ENCODE results near the gene EDC4. TPM values are rescaled to one million over a fixed set of nuclear protein-coding genes. Genes with fewer than 3 reads are reported as not detected.
A peak's percentile ranks its signal among the peaks of the same experiment; 100 is the strongest.

The EDC4 gene
- total and polyA plus RNA-seq, 2 of the 8 experiments (the other 6 are each of a cell fraction or from before 2014, with no cell fraction given): 58.5 to 72.7 TPM

DNA sequence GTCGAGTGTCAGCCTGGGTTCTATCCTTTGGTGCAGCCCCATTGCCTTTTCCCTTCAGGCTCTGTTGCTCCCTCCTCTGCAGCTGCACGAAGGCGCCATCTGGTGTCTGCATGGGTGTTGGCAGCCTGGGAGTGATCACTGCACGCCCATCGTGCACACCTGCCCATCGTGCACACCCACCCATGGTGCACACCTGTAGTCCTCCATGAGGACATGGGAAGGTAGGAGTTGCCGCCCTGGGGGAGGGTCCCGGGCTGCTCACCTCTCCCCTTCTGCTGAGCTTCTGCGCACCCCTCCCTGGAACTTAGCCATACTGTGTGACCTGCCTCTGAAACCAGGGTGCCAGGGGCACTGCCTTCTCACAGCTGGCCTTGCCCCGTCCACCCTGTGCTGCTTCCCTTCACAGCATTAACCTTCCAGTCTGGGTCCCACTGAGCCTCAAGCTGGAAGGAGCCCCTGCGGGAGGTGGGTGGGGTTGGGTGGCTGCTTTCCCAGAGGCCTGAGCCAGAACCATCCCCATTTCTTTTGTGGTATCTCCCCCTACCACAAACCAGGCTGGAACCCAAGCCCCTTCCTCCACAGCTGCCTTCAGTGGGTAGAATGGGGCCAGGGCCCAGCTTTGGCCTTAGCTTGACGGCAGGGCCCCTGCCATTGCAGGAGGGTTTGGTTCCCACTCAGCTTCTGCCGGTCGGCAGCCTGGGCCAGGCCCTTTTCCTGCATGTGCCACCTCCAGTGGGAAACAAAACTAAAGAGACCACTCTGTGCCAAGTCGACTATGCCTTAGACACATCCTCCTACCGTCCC is 55.9 kb downstream of the EDC4 start (continued):
- TF ChIP-seq, protein P1, sequence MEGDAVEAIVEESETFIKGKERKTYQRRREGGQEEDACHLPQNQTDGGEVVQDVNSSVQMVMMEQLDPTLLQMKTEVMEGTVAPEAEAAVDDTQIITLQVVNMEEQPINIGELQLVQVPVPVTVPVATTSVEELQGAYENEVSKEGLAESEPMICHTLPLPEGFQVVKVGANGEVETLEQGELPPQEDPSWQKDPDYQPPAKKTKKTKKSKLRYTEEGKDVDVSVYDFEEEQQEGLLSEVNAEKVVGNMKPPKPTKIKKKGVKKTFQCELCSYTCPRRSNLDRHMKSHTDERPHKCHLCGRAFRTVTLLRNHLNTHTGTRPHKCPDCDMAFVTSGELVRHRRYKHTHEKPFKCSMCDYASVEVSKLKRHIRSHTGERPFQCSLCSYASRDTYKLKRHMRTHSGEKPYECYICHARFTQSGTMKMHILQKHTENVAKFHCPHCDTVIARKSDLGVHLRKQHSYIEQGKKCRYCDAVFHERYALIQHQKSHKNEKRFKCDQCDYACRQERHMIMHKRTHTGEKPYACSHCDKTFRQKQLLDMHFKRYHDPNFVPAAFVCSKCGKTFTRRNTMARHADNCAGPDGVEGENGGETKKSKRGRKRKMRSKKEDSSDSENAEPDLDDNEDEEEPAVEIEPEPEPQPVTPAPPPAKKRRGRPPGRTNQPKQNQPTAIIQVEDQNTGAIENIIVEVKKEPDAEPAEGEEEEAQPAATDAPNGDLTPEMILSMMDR (IDR thresholded peaks at IDR 0.05; ENCODE audit: control extremely low read depth in 1 of 3, insufficient read depth in 1 of 3, low read depth in 1 of 3, low read length in 3 of 3): peak; percentile 96 to 100 (median 96)
- peak; percentile 50; the same call in 1 of the 2 replicates for TF ChIP-seq POLR2AphosphoS5 (IDR thresholded peaks at IDR 0.05; ENCODE audit: low read depth, low read length)
- peak; percentile 26; the same call in 1 of the 2 replicates for TF ChIP-seq TBP (IDR thresholded peaks at IDR 0.05; ENCODE audit: low read depth, low read length)
- no peak for TF ChIP-seq JUN (IDR thresholded peaks at IDR 0.05; ENCODE audit: low read depth, low read length)
- TF ChIP-seq SP1 (IDR thresholded peaks at IDR 0.05; ENCODE audit: low read depth, low read length): no peak
- TF ChIP-seq CBX8 (IDR thresholded peaks at IDR 0.05; ENCODE audit: borderline replicate concordance, low read depth, low read length): no peak
- TF ChIP-seq BACH1 (IDR thresholded peaks at IDR 0.05; ENCODE audit: low read length): no peak
- peak in 1 of 2 experiments; percentile 76; a peak in 2 of 4 replicates for TF ChIP-seq SIN3A (conservative IDR thresholded peaks at IDR 0.05 in 1 of 2, IDR thresholded peaks at IDR 0.05 in 1 of 2; ENCODE audit: low read depth in 1 of 2, low read length in 2 of 2)
- no peak for TF ChIP-seq ZNF274 (IDR thresholded peaks at IDR 0.05; ENCODE audit: borderline replicate concordance, extremely low read depth, low read length)
- no peak for TF ChIP-seq SIRT6 (IDR thresholded peaks at IDR 0.05; ENCODE audit: low read length)
- TF ChIP-seq JUND (IDR thresholded peaks at IDR 0.05; ENCODE audit: low read length): peak; percentile 28; the same call in 1 of the 2 replicates
- peak; percentile 26; the same call in 1 of the 2 replicates for TF ChIP-seq CREB1 (IDR thresholded peaks at IDR 0.05)
- no peak for TF ChIP-seq NRF1 (IDR thresholded peaks at IDR 0.05; ENCODE audit: low read depth, low read length)
- peak; percentile 94 for TF ChIP-seq RAD21 (IDR thresholded peaks at IDR 0.05 in 1 of 2, conservative IDR thresholded peaks at IDR 0.05 in 1 of 2; ENCODE audit: low read depth in 2 of 2, low read length in 2 of 2)
- TF ChIP-seq HDAC6 (IDR thresholded peaks at IDR 0.05; ENCODE audit: low read depth, low read length): no peak

All from H1 (cell line).